Measurements from ENCODE around the gene RNU6-1. TPM values are rescaled to one million over a fixed set of nuclear protein-coding genes. Genes with fewer than 3 reads are reported as not detected.

RNU6-1 gene
- total and polyA plus RNA-seq, 12 donors, result not detected

DNA sequence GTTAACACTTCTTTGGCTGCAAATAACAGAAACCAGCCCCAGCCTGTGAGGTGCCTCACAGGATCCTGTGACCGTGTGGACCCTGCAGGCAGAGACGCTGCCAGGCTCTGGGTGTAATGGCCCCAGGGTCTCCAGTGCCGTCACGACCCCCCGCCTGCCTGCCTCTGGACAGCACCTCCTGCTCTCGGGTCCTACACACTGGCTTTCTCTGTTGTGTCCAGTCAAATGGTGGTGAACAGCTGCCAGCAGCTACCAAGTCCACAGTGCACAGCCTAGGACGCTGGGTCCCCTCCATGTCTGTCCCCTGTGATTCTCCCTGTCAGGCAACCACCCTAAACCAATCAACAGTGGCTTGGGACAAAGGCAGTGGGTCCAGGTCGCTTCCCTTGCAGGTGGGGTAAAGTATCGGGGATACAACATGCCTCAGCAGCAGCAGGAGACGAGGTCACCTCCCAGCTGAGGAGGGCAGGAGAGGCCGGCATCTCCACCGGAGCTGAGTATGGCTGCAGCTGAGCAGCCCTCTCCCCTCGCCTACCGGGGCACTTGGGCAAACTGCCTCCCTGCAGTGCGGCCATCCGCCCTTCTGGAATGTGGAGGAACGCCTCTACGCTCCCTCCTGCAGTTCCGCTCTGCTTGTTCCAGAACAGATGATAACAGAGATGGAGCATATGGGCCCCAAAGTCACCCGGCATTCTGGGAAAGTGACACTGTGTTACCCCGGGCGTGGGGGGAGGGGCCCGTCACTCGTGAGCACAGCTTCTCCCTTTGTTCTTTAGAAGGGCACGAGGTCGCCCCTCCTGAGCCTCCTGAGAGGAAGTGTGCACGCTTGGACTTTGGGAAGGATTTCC, 35.6 kb downstream of the RNU6-1 start:
- TF ChIP-seq CTCF (IDR thresholded peaks at IDR 0.05), result no peak
- intact Hi-C loops (cut with DNase I), result no loop called here
- Histone ChIP-seq H3K4me3 (no peak overlapping the region), H3K36me3 (peaks cover 0 to 19% (median 0%) of the 10 kb centered on the region in 9 donors), H3K27ac (no peak overlapping the region), H3K9me3 (no peaks in the 10 kb centered on the region), H3K27me3 (no peaks in the 10 kb centered on the region), H3K4me1 (peaks cover 0 to 22% (median 0%) of the 10 kb centered on the region in 9 donors)
- WGBS, 2 donors, result 72 to 73% methylated on average over 27 of the region's 27 CpGs
- DNase-seq (no peak), ATAC-seq (peak in 2 of 8 donors; percentile 23 to 43)

GRCh38 chr15:67803299-67803698, 36.5 kb downstream of the RNU6-1 start:
- DNase-seq (no peak), ATAC-seq (peak in 2 of 8 donors; percentile 35 to 53)
- Histone ChIP-seq H3K36me3 (peaks cover 0 to 13% (median 0%) of the 10 kb centered on the region in 9 donors), H3K9me3 (no peaks in the 10 kb centered on the region), H3K4me3 (no peak overlapping the region), H3K4me1 (peaks cover 0 to 22% (median 0%) of the 10 kb centered on the region in 9 donors), H3K27me3 (no peaks in the 10 kb centered on the region), H3K27ac (no peak overlapping the region)
- no peak for TF ChIP-seq CTCF (IDR thresholded peaks at IDR 0.05)
- WGBS, 2 donors, result 63 to 70% methylated on average over 3 of the region's 3 CpGs
- intact Hi-C loops (cut with DNase I), result no loop called here

- no peak for TF ChIP-seq CTCF (IDR thresholded peaks at IDR 0.05)
- no peaks in the 10 kb centered on the region for H3K9me3 ChIP-seq
- no peak overlapping the region for H3K27ac ChIP-seq
- H3K4me3 ChIP-seq, result no peak overlapping the region
- WGBS, 2 donors, result 87 to 88% methylated on average over 19 of the region's 19 CpGs
- no peaks in the 10 kb centered on the region for H3K27me3 ChIP-seq
- H3K36me3 ChIP-seq, result peaks cover 0 to 16% (median 0%) of the 10 kb centered on the region in 9 donors
- intact Hi-C loops (cut with DNase I), result no loop called here
- no peak for DNase-seq
- H3K4me1 ChIP-seq, result peaks cover 0 to 25% (median 0%) of the 10 kb centered on the region in 9 donors
- no peak for ATAC-seq
Measured at GRCh38 chr15:67801926-67802914, 37.6 kb downstream of the RNU6-1 start.

GRCh38 chr15:67801142-67801541, 38.7 kb downstream of the RNU6-1 start:
- no peak overlapping the region for H3K4me3 ChIP-seq
- H3K27me3 ChIP-seq, result no peaks in the 10 kb centered on the region
- H3K36me3 ChIP-seq, result peaks cover 0 to 9% (median 0%) of the 10 kb centered on the region in 9 donors
- ATAC-seq (no peak), DNase-seq (no peak)
- TF ChIP-seq CTCF (IDR thresholded peaks at IDR 0.05), result no peak
- intact Hi-C loops (cut with DNase I), result no loop called here
- H3K4me1 ChIP-seq, result peaks cover 0 to 36% (median 9%) of the 10 kb centered on the region in 9 donors
- H3K27ac ChIP-seq, result no peak overlapping the region
- WGBS, 2 donors, result 93 to 97% methylated on average over 2 of the region's 2 CpGs
- H3K9me3 ChIP-seq, result no peaks in the 10 kb centered on the region

All from heart right ventricle (tissue), 16 donors.